Mesenchymal stem cell (in vitro differentiated cells and primary cell): ENCODE results near the gene TNFSF9.

ENCODE experiments used
- DNase-seq: peaks from one replicate; pipeline ENCODE4 v3.0.0-alpha.2; 2013
- H2AFZ ChIP-seq: one replicate; pipeline ENCODE4 v1.6.1; 2013; ENCODE audit warnings: low read depth, mild to moderate bottlenecking, control low read depth, inconsistent platforms, low read length, moderate library complexity
- H2AK5ac ChIP-seq: 2 replicates; pipeline ENCODE4 v1.6.1; 2013; ENCODE audit warnings: low read length, moderate library complexity, mild to moderate bottlenecking, inconsistent platforms; ENCODE audit not compliant: severe bottlenecking
- H2BK120ac ChIP-seq: one replicate; pipeline ENCODE4 v1.6.1; 2013; ENCODE audit warnings: low read depth, mild to moderate bottlenecking, inconsistent platforms, low read length, moderate library complexity
- H2BK12ac ChIP-seq, 2 experiments: one replicate each; pipeline ENCODE4 v1.6.1; 2013; ENCODE audit warnings: inconsistent platforms in 2 of 2, low read length in 2 of 2, mild to moderate bottlenecking in 2 of 2, moderate library complexity in 2 of 2, control low read depth in 1 of 2
- H2BK15ac ChIP-seq: one replicate; pipeline ENCODE4 v1.6.1; 2013; ENCODE audit warnings: mild to moderate bottlenecking, low read depth, inconsistent platforms; ENCODE audit not compliant: poor library complexity, severe bottlenecking
- H2BK5ac ChIP-seq: 2 replicates; pipeline ENCODE4 v1.6.1; 2013; ENCODE audit warnings: low read depth, mild to moderate bottlenecking, low read length, control low read depth, inconsistent platforms; ENCODE audit not compliant: poor library complexity, severe bottlenecking
- H3K14ac ChIP-seq, 2 experiments: one replicate each; pipeline ENCODE4 v1.6.1; 2013; ENCODE audit warnings: inconsistent platforms in 2 of 2, low read length in 2 of 2, control low read depth in 1 of 2, mild to moderate bottlenecking in 1 of 2, moderate library complexity in 1 of 2
- H3K18ac ChIP-seq, 2 experiments: one replicate each; pipeline ENCODE4 v1.6.1; 2013; ENCODE audit warnings: inconsistent platforms in 2 of 2, low read length in 2 of 2, control low read depth in 1 of 2, low read depth in 1 of 2, mild to moderate bottlenecking in 1 of 2
- H3K23ac ChIP-seq, 2 experiments: one replicate each; pipeline ENCODE4 v1.6.1; 2013; ENCODE audit warnings: inconsistent platforms in 2 of 2, low read length in 2 of 2, mild to moderate bottlenecking in 2 of 2, moderate library complexity in 2 of 2, control low read depth in 1 of 2
- H3K27ac ChIP-seq: 2 replicates; pipeline ENCODE4 v1.5.1; 2013; ENCODE audit warnings: mild to moderate bottlenecking, moderate library complexity, low read length, control low read depth, inconsistent platforms; ENCODE audit not compliant: poor library complexity, severe bottlenecking
- H3K27me3 ChIP-seq, 2 experiments: 2 replicates each; pipeline versions ENCODE4 v1.6.1 to v1.7.0; 2013; ENCODE audit warnings: low read length in 2 of 2, mild to moderate bottlenecking in 2 of 2, moderate library complexity in 2 of 2, control low read depth in 1 of 2, inconsistent platforms in 1 of 2; ENCODE audit not compliant: control insufficient read depth in 1 of 2, insufficient read depth in 1 of 2
- H3K36me3 ChIP-seq, 2 experiments: 2 replicates each; pipeline versions ENCODE4 v1.6.1 to v1.7.0; 2013; ENCODE audit warnings: low read length in 2 of 2, control low read depth in 1 of 2, inconsistent platforms in 1 of 2, low read depth in 1 of 2, mild to moderate bottlenecking in 1 of 2; ENCODE audit not compliant: insufficient read depth in 2 of 2, control insufficient read depth in 1 of 2
- H3K4ac ChIP-seq, 2 experiments: one replicate each; pipeline ENCODE4 v1.6.1; 2013; ENCODE audit warnings: inconsistent platforms in 2 of 2, low read length in 2 of 2, mild to moderate bottlenecking in 2 of 2, moderate library complexity in 2 of 2, control low read depth in 1 of 2, low read depth in 1 of 2
- H3K4me1 ChIP-seq: 2 replicates; pipeline ENCODE4 v1.6.1; 2013; ENCODE audit warnings: low read depth, low read length, control low read depth; ENCODE audit not compliant: control insufficient read depth, insufficient read depth
- H3K4me2 ChIP-seq: 2 replicates; pipeline ENCODE4 v1.6.1; 2013; ENCODE audit warnings: low read length, mild to moderate bottlenecking, inconsistent platforms; ENCODE audit not compliant: poor library complexity, severe bottlenecking
- H3K4me3 ChIP-seq, 2 experiments: 2 replicates each; pipeline versions ENCODE4 v1.5.1 to v1.7.0; 2013; ENCODE audit warnings: low read length in 2 of 2, mild to moderate bottlenecking in 2 of 2, control low read depth in 1 of 2, low read depth in 1 of 2; ENCODE audit not compliant: insufficient read depth in 1 of 2
- H3K79me1 ChIP-seq: replicated peaks from 2 replicates; pipeline ENCODE4 v1.6.1; 2013; ENCODE audit warnings: mild to moderate bottlenecking, control low read depth, low read length, inconsistent platforms; ENCODE audit not compliant: poor library complexity, severe bottlenecking
- H3K9ac ChIP-seq: 2 replicates; pipeline ENCODE4 v1.7.0; 2013; ENCODE audit warnings: mild to moderate bottlenecking, low read length, moderate library complexity
- H3K9me3 ChIP-seq: 2 replicates; pipeline ENCODE4 v1.7.0; 2013; ENCODE audit warnings: mild to moderate bottlenecking, low read length; ENCODE audit not compliant: control insufficient read depth
- H4K8ac ChIP-seq: one replicate; pipeline ENCODE4 v1.6.1; 2013; ENCODE audit warnings: inconsistent platforms, mild to moderate bottlenecking, low read length, moderate library complexity
- H4K91ac ChIP-seq: one replicate; pipeline ENCODE4 v1.6.1; 2013; ENCODE audit warnings: mild to moderate bottlenecking, low read length, inconsistent platforms
- WGBS: methylation state at CpG from one replicate; pipeline ENCODE4 v1.1.7; 2013; ENCODE audit warnings: mixed read lengths; 5-methylcytosine and 5-hydroxymethylcytosine counted together

Gene TNFSF9

DNA sequence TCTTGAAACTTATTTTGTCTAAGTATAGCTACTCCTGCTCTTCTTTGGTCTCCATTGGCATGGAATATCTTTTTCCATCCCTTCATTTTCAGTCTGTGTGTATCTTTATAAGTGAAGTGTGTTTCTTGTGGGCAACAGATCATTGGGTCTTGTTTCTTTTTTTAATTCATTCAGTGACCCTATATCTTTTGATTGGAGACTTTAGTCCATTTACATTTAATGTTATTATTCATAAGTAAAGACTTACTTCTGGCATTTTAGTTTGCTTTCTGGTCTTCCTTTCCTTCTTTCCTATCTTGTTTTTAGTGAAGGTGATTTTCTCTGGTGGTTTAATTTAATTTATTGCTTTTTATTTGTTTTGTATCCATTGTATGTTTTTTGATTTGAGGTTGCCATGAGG, 40.3 kb downstream of the TNFSF9 start:
- no peak overlapping the region for H2AK5ac ChIP-seq
- no peaks in the 10 kb centered on the region for H3K36me3 ChIP-seq
- no peak overlapping the region for H3K4me3 ChIP-seq
- H3K14ac ChIP-seq: no peak overlapping the region
- no peak overlapping the region for H3K18ac ChIP-seq
- DNase-seq: no peak
- no peak overlapping the region for H2AFZ ChIP-seq
- peaks cover 7 to 46% of the 10 kb centered on the region in 2 experiments for H3K27me3 ChIP-seq
- no peak overlapping the region for H2BK12ac ChIP-seq
- no peak overlapping the region for H3K23ac ChIP-seq
- H3K4ac ChIP-seq: no peak overlapping the region
- H2BK120ac ChIP-seq: no peak overlapping the region
- H3K27ac ChIP-seq: no peak overlapping the region
- H4K91ac ChIP-seq: no peak overlapping the region
- no peak overlapping the region for H2BK15ac ChIP-seq
- peaks cover 6% of the 10 kb centered on the region for H3K9me3 ChIP-seq
- H3K4me2 ChIP-seq: no peak overlapping the region
- H4K8ac ChIP-seq: no peak overlapping the region
- H3K79me1 ChIP-seq: no peaks in the 10 kb centered on the region
- no peaks in the 10 kb centered on the region for H3K4me1 ChIP-seq
- no peak overlapping the region for H2BK5ac ChIP-seq
- no peak overlapping the region for H3K9ac ChIP-seq

DNA sequence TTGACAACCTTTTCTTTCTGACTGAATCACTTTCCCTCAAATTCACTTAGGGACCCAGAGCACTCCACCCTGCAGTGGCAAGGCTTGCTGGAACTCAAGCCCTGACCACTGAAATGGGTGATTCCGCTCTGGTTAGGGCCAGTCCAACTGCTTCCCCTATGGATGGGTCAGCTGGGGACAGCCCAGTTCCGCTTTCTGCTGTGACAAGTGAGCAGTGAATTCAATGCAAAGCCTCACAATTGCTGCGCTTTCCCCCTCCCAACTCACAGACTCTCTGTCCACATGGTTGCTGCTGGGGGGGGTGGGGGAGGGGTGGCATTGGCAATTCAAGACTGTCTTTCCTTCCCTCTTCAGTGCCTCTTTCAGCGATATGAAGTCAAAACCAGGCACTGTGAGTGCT, 41.4 kb downstream of the TNFSF9 start:
- H3K14ac ChIP-seq: no peak overlapping the region
- no peak overlapping the region for H2AFZ ChIP-seq
- peaks cover 6% of the 10 kb centered on the region for H3K9me3 ChIP-seq
- WGBS: 78% methylated on average over 4 of the region's 4 CpGs
- H3K27ac ChIP-seq: no peak overlapping the region
- H3K36me3 ChIP-seq: no peaks in the 10 kb centered on the region
- no peak overlapping the region for H4K91ac ChIP-seq
- DNase-seq: no peak
- no peak overlapping the region for H2BK120ac ChIP-seq
- H2AK5ac ChIP-seq: no peak overlapping the region
- H3K4me2 ChIP-seq: no peak overlapping the region
- H3K9ac ChIP-seq: no peak overlapping the region
- no peak overlapping the region for H3K18ac ChIP-seq
- no peak overlapping the region for H3K4me3 ChIP-seq
- H2BK5ac ChIP-seq: no peak overlapping the region
- no peak overlapping the region for H4K8ac ChIP-seq
- no peak overlapping the region for H2BK12ac ChIP-seq
- H3K79me1 ChIP-seq: no peaks in the 10 kb centered on the region
- H3K4ac ChIP-seq: no peak overlapping the region
- no peaks in the 10 kb centered on the region for H3K4me1 ChIP-seq
- peaks cover 7 to 46% of the 10 kb centered on the region in 2 experiments for H3K27me3 ChIP-seq
- no peak overlapping the region for H3K23ac ChIP-seq
- no peak overlapping the region for H2BK15ac ChIP-seq

DNA sequence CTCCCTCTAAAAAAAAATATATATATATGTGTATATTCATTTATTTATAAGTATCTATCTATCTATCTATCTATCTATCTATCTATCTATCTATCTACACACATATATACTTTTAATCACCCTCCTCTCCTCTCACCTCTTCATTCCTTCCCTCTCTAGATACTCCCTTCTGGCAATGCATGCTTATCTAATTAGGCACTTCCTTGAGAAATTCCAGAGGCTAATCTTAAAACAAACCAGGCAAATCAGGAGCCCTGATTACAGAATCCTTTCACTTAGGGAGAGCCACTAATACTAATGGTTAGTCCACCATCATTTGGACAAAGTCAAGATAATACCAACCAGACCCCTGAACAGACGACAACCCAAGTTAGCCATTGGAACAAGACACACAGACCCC, 42.5 kb downstream of the TNFSF9 start:
- no CpG with 5 or more reads among the region's 1 CpG for WGBS
- H2BK12ac ChIP-seq: no peak overlapping the region
- H3K4me1 ChIP-seq: no peaks in the 10 kb centered on the region

GRCh38 chr19:6576869-6577475, 46.1 kb downstream of the TNFSF9 start:
- WGBS: 70% methylated on average over 5 of the region's 5 CpGs
- no peak overlapping the region for H3K9ac ChIP-seq

More for the DNA sequence above, 42.5 kb downstream of the TNFSF9 start:
- Histone ChIP-seq H3K9me3 (peaks cover 6% of the 10 kb centered on the region), H3K27ac (no peak overlapping the region), H4K8ac (no peak overlapping the region), H3K4me3 (no peak overlapping the region), H3K18ac (no peak overlapping the region), H3K14ac (no peak overlapping the region), H3K79me1 (no peaks in the 10 kb centered on the region), H2BK5ac (no peak overlapping the region), H3K36me3 (no peaks in the 10 kb centered on the region), H3K27me3 (peaks cover 7 to 38% of the 10 kb centered on the region in 2 experiments), H3K4me2 (no peak overlapping the region), H2BK120ac (no peak overlapping the region), H3K4ac (no peak overlapping the region), H3K23ac (no peak overlapping the region), H3K9ac (no peak overlapping the region), H4K91ac (no peak overlapping the region), H2BK15ac (no peak overlapping the region), H2AFZ (no peak overlapping the region), H2AK5ac (no peak overlapping the region)
- DNase-seq: no peak

More at GRCh38 chr19:6576869-6577475, 46.1 kb downstream of the TNFSF9 start:
- H2AK5ac ChIP-seq: no peak overlapping the region
- no peak overlapping the region for H2BK120ac ChIP-seq
- peaks cover 3% of the 10 kb centered on the region for H3K4me1 ChIP-seq
- H3K18ac ChIP-seq: no peak overlapping the region
- no peak overlapping the region for H2BK15ac ChIP-seq
- H2BK5ac ChIP-seq: no peak overlapping the region
- H3K27ac ChIP-seq: no peak overlapping the region
- no peaks in the 10 kb centered on the region for H3K36me3 ChIP-seq
- H2BK12ac ChIP-seq: no peak overlapping the region
- H3K4me3 ChIP-seq: no peak overlapping the region
- H3K9me3 ChIP-seq: no peaks in the 10 kb centered on the region
- no peak overlapping the region for H3K14ac ChIP-seq
- H3K4ac ChIP-seq: no peak overlapping the region
- no peak overlapping the region for H3K4me2 ChIP-seq
- H2AFZ ChIP-seq: no peak overlapping the region
- H3K79me1 ChIP-seq: no peaks in the 10 kb centered on the region
- H3K23ac ChIP-seq: no peak overlapping the region
- no peak for DNase-seq
- no peak overlapping the region for H4K91ac ChIP-seq
- no peak overlapping the region for H4K8ac ChIP-seq
- peaks cover 7 to 32% of the 10 kb centered on the region in 2 experiments for H3K27me3 ChIP-seq
